NCI-H1092 (cell line): Measurements from ENCODE around the gene WDFY2.

Experiments used
- DNase-seq: peaks from one replicate; lab custom pipeline; 2025; lab: John Stamatoyannopoulos, UW

WDFY2 gene

GRCh38 chr13:51797664-51798488 lies 213.6 kb downstream of the WDFY2 start:
- peak; percentile 38 for DNase-seq

DNA sequence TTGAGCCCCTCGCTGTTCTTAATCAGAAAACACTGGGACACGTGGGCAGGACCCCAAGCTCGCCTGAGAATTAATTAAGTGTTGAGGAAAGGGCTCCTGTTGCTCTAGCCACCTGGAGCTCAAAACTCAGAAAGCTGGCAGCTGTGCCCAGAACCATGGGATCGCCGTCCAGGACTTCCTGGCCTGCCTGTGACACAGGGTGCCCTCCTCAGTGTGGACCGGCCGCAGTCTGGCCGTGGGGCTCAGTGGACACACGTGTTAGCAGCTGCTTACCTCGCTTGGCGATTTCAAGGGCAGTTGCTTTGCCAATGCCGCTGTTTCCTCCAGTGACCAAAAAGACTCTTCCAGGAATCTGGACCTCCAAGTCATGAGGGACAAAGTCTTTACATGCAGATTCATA lies 215.0 kb downstream of the WDFY2 start:
- DNase-seq, result no peak

GRCh38 chr13:51800486-51800885 lies 216.2 kb downstream of the WDFY2 start:
- no peak for DNase-seq

- DNase-seq, result peak; percentile 72
Measured at GRCh38 chr13:51801631-51802099, 217.4 kb downstream of the WDFY2 start.

GRCh38 chr13:51802631-51803418 lies 218.6 kb downstream of the WDFY2 start:
- no peak for DNase-seq

- peak; percentile 65 for DNase-seq
Measured at GRCh38 chr13:51803422-51804294, 219.4 kb downstream of the WDFY2 start, which contains the start of gene DHRS12. Gene DHRS12, minus strand, starts transcription at chr13:51804163. Its CDS starts 4,504 bp downstream, at chr13:51799659.

GRCh38 chr13:51804295-51805172 lies 220.3 kb downstream of the WDFY2 start:
- peak; percentile 11 for DNase-seq

DNA sequence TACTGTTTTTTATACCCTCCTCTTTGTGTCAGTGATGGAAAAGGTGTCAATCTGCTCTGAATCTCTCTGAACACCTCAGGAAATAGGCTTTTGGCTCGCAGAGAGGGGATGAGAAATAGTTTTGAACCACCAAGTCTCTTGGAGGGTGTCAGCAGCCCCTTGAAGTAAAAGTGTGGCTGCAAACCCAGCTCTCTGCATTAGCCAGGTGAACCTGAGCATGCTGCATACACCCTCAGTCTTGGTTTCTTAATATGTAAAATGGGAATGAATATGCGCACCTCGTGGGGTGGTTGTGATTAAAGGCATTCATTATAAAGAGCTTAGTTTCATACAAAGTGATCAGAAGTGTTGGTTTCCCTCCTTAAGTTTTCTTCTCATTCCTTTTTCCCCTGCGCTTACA lies 221.1 kb downstream of the WDFY2 start:
- DNase-seq, result no peak

- DNase-seq, result no peak
Measured at GRCh38 chr13:51805925-51806324, 221.7 kb downstream of the WDFY2 start.

DNA sequence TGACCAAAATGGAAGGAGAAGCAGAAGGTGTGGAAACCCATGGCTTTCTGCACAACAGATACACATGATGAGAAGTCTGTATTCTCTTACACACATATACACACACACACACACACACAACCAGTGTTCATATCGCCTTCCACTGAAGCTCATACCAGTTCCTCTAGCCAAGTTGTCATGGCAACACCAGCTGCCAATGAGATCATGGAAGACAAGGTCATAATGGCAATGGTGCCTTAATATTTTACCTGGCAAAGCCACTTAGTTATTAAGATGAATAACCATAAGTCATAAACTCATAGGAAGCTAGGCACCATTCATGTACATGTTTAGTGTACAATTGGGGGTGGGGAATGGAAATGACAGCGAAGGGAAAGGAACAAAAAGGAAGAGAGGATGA lies 222.3 kb downstream of the WDFY2 start:
- peak; percentile 42 for DNase-seq

- DNase-seq, result no peak
Measured at GRCh38 chr13:51807041-51807440, 222.8 kb downstream of the WDFY2 start.

DNA sequence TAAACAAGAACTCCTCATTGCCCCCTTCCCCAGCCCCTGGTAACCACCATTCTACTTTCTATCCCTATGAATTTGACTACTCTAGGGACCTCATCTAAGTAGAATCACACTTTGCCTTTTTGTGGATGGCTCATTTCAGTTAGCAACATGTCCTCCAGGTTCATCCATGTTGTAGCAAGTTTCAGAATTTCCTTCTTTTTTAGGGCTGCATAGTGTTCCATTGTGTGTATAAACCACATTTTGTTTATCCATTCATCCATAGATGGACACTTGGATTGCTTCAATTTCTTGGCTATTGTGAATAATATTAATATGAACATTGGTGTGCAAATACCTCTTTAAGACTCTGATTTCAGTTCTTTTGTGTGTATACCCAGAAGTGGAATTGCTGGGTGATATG lies 224.5 kb downstream of the WDFY2 start:
- DNase-seq, result no peak

- DNase-seq, result peak; percentile 11
Measured at GRCh38 chr13:51811046-51811445, 226.8 kb downstream of the WDFY2 start.

DNA sequence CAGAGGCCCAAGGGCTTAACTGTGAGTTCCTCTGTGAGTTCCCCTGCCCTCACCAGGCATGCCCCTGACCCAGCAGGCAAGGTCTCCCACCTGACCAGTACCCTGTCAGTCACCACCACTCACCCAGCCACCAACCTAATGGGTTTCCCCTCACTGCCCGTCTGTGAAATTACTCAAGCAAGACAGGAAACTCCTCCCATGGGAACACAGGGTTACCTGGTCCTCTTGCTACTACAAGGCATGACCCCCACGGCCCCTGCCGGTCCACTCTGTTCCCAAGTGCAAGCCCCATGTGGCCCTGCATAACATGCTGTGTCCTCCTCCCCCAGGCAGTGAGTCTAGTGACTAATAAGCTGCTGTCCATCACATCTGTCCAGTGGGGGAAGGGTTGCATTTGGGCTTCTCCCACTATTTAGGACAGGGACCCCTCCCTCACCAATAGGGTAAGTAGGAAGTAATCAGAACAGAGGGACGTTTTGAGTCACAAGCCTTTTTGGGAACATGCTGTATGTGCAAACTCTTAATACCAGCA lies 227.7 kb downstream of the WDFY2 start:
- DNase-seq, result no peak

DNA sequence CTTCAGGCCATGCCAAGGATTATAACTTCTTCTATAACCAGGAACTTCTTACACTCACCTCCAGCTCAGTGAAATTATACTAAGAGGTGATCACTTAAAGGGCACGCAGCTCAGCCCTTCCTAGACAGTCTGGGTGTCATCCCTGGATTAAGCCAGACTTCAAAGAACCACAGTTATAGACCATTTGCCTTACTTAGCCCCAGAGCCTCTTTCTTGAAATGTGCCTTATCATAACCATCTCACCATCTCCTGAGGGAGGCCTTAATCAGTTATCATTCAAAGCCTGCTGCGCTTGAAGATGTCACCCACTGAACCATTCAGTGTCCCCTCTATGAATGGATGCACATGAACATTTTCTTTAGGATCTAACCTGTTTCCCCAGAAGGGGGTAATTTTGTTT lies 229.8 kb downstream of the WDFY2 start:
- no peak for DNase-seq

- DNase-seq, result peak; percentile 43
Measured at GRCh38 chr13:51814825-51815650, 230.8 kb downstream of the WDFY2 start.

DNA sequence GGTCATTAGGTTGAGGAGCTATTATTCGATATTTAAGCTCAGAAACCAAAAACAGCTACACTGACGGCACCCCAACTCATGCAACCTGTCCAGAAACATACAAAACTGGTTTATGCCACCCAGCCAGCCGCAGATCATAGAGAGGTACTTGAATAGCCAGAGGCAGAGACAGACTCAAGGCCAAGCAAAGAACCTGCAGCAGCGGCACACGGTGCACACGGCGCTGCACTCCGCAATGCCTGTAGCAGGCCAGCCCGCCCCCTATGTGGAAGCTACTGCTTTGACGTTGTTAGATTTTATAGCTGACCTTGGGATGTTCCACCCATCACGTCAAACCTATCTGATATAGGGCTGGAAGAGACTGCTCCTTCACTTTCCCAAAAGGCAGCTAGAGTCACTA lies 231.6 kb downstream of the WDFY2 start:
- no peak for DNase-seq

DNA sequence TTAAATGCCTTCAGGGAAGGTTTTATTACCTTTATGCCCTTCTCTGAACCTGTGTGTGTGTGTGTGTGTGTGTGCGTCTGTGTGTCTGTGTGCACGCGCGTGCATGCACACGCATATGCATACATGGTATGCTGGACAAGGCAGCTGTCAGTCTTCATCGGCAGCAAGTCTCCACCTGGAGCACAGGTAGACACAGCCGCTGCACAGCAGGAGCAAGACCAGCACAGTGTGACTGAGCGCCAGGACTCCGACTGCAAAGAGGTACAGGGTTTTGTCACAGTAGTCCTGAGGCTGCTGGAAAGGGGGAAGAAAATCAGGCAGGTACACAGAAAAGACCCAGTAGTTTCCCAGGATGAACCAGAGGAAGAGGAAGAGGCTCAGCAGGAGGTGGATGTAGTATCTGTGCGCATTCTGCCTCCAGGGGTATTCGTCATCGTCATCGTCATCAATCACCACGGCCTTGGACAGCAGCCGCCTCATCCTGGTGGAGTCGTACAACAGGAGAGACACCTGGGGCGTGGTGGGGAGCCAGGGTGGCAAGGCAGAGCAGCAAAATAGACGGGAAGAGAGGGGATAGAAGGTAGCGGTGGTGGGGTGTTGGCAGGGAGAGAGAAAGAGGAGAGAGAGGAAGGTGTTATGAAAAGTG lies 232.5 kb downstream of the WDFY2 start:
- DNase-seq, result no peak
